Testis (tissue), 3 donors: ENCODE results near the gene SEMA3E. TPM values are rescaled to one million over a fixed set of nuclear protein-coding genes. Genes with fewer than 3 reads are reported as not detected.

Experiments
- DNase-seq: peaks from one replicate; pipeline ENCODE4 v3.0.0-alpha.2; 2019
- H3K27ac ChIP-seq, 2 donors: fragments of 200-600 bp; sonication (generic); one replicate each; pipeline ENCODE4 v1.5.1; 2019
- H3K27me3 ChIP-seq: fragments of 200-600 bp; sonication (generic); one replicate; pipeline ENCODE4 v1.5.1; 2019
- H3K36me3 ChIP-seq: fragments of 200-600 bp; sonication (generic); one replicate; pipeline ENCODE4 v1.5.1; 2017; ENCODE audit warnings: low read depth; ENCODE audit errors: missing control alignments
- H3K4me1 ChIP-seq: fragments of 200-600 bp; sonication (generic); one replicate; pipeline ENCODE4 v1.5.1; 2019
- H3K4me3 ChIP-seq, 2 donors: fragments of 200-600 bp; sonication (generic); one replicate each; pipeline ENCODE4 v1.5.1; 2017 to 2019
- H3K9me3 ChIP-seq: fragments of 200-600 bp; sonication (generic); one replicate; pipeline ENCODE4 v1.5.1; 2017
- POLR2A ChIP-seq: fragments of 450-650 bp; IDR thresholded peaks from one replicate; pipeline ENCODE4 v1.6.1; 2017; ENCODE audit warnings: antibody characterized with exemption, mild to moderate bottlenecking, moderate library complexity
- WGBS, 2 donors: methylation state at CpG; one replicate each; pipeline ENCODE4 v1.1.5; 2018; 5-methylcytosine and 5-hydroxymethylcytosine counted together
- intact Hi-C: fragments of 100-400 bp; cut with DNase I; formaldehyde crosslinking; loops from one replicate; pipeline ENCODE4 v1.15.1; 2023; ENCODE audit warnings: low total_unique reads
- polyA plus RNA-seq: library from polyadenylated mRNA; stranded (reverse); fragments of 350-450 nt; fragmentation: Illumina TruSeq; extraction: RNeasy Lipid Tissue Mini Kit (QIAGEN cat#74804); gene quantifications from one replicate; pipeline ENCODE4 v1.2.3, GENCODE V29; 2014; ENCODE audit warnings: low read depth, low replicate concordance; ENCODE audit not compliant: insufficient read depth
- total RNA-seq, 2 donors: library from RNA; depleted of rRNA; stranded (reverse); fragments of >200 nt; gene quantifications; one replicate each; pipeline ENCODE4 v1.2.3, GENCODE V29; 2016
- TF ChIP-seq, protein P1 (sequence below), 3 experiments: fragments of 450-650 bp in 2 of 3; fragments of 200-600 bp in 1 of 3; sonication (generic) in 1 of 3; IDR thresholded peaks; one replicate each; pipeline ENCODE4 v1.5.1; 2016 to 2019; ENCODE audit warnings: antibody characterized with exemption in 3 of 3, mild to moderate bottlenecking in 2 of 3, moderate library complexity in 1 of 3

Gene SEMA3E
- total and polyA plus RNA-seq, 3 donors from 2014 or later = 0.19 to 0.47 (median 0.36) TPM

DNA sequence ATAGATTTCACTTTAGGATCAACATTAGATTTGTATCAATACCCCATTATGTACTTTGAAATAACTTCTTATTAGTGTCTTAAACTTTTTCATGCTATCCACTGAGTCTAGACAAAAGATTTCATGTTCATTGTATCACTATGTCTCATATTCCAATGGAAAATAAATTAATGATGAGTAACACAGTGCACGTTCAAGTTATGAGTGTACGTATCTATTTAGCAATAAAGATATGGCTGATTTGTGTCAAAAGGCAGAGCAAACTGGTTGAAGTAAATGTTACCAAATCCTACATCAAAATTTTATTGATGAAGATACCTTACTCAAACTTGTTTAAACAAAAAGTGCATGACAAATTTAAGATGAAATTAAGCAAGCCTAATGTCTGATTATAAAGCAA, 102.4 kb downstream of the SEMA3E start:
- no peak for TF ChIP-seq POLR2A
- TF ChIP-seq, protein P1, sequence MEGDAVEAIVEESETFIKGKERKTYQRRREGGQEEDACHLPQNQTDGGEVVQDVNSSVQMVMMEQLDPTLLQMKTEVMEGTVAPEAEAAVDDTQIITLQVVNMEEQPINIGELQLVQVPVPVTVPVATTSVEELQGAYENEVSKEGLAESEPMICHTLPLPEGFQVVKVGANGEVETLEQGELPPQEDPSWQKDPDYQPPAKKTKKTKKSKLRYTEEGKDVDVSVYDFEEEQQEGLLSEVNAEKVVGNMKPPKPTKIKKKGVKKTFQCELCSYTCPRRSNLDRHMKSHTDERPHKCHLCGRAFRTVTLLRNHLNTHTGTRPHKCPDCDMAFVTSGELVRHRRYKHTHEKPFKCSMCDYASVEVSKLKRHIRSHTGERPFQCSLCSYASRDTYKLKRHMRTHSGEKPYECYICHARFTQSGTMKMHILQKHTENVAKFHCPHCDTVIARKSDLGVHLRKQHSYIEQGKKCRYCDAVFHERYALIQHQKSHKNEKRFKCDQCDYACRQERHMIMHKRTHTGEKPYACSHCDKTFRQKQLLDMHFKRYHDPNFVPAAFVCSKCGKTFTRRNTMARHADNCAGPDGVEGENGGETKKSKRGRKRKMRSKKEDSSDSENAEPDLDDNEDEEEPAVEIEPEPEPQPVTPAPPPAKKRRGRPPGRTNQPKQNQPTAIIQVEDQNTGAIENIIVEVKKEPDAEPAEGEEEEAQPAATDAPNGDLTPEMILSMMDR (IDR thresholded peaks at IDR 0.05) = no peak
- Histone ChIP-seq H3K27me3 (no peaks in the 10 kb centered on the region), H3K4me1 (no peaks in the 10 kb centered on the region), H3K9me3 (no peaks in the 10 kb centered on the region), H3K36me3 (no peaks in the 10 kb centered on the region), H3K4me3 (no peak overlapping the region), H3K27ac (no peak overlapping the region)
- intact Hi-C loops = no loop called here
- DNase-seq = no peak
- WGBS, 2 donors = 61 to 72% methylated on average over 2 of the region's 2 CpGs

DNA sequence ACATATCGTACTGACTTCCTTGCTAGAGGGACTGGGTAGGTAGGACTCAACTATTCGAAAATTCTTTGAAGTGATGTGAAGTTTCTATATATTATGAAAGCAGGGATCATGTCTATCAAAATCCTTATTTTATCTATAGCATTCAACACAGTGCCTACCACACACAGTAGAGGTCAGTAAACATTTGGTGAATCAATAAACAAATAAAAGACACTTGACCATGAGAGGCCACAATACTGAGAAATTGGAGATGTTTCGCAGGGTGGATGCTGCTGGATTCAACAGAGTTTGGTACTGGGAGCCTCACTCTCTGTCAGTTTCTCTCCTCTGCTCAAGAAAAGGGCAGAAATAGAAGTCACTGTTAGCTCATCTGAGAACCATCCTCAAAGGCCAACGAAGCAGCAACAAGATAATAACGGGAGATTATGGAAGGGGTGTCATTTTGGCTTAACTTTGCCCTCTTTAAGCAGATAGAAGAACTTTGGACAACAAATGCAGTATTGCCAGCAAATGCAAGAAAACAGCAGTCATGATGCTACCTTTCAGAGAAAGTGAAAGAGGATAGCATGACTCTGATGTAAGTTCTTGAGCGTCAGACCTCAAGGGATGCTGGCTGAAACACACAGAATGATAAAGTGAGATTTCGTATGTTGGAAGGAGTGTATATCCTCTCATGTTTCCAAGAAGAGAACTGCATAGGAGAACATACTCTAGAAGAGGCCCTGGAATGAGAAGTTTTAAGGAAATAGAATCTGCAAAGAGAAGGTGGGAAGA, 107.6 kb downstream of the SEMA3E start:
- Histone ChIP-seq H3K27me3 (no peaks in the 10 kb centered on the region), H3K9me3 (no peaks in the 10 kb centered on the region), H3K36me3 (no peaks in the 10 kb centered on the region), H3K4me3 (no peak overlapping the region), H3K4me1 (no peaks in the 10 kb centered on the region), H3K27ac (no peak overlapping the region)
- 84 to 92% methylated on average over 7 of the region's 7 CpGs for WGBS, 2 donors
- no peak for TF ChIP-seq POLR2A
- TF ChIP-seq, protein P1 (IDR thresholded peaks at IDR 0.05) = no peak
- DNase-seq = no peak
- intact Hi-C loops = no loop called here

DNA sequence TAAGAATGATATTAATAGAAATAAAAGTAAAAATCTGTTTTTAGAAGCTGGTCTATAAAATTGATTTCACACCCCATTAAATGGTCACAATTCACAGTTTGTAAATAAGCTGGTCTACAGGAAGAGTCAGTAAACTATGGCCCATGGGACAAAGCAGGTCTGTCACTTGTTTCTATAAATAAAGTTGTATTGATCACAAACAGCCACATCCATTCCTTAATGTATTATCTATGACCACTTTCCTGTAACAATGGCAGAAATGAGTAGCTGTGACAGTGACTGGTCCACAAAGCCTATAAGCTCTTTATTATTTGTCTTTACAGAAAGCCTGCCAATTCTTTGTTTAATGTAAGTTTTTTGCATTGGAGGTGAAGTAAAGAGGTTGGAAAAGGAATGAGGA, 114.5 kb downstream of the SEMA3E start:
- H3K4me1 ChIP-seq = no peaks in the 10 kb centered on the region
- H3K27me3 ChIP-seq = no peaks in the 10 kb centered on the region
- H3K9me3 ChIP-seq = no peaks in the 10 kb centered on the region
- no peak overlapping the region for H3K27ac ChIP-seq
- no peaks in the 10 kb centered on the region for H3K36me3 ChIP-seq
- intact Hi-C loops = no loop called here
- TF ChIP-seq, protein P1 (IDR thresholded peaks at IDR 0.05) = no peak
- TF ChIP-seq POLR2A = no peak
- DNase-seq = no peak
- no peak overlapping the region for H3K4me3 ChIP-seq

DNA sequence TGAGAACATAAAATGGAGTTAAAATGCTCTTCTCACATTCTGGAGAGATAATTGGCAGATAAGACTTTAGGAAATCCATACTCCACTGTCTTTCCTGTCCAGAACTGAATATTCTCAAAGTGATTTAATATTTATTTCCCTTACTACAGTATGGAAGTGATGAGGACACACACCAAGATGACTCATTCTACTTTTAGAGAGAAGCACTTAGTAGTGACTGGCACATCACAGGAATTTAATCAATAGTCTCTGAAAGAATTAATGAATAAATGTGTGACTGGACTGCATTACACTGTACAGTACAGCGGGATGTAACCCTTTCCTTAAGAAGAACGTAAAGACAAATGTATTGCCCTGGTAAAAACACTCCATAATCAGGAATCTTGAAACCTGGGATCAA, 116.7 kb downstream of the SEMA3E start:
- Histone ChIP-seq H3K36me3 (no peaks in the 10 kb centered on the region), H3K4me1 (no peaks in the 10 kb centered on the region), H3K4me3 (no peak overlapping the region), H3K27me3 (no peaks in the 10 kb centered on the region), H3K9me3 (no peaks in the 10 kb centered on the region), H3K27ac (no peak overlapping the region)
- WGBS, 2 donors = 79 to 94% methylated on average over 2 of the region's 2 CpGs
- TF ChIP-seq, protein P1 (IDR thresholded peaks at IDR 0.05) = no peak
- TF ChIP-seq POLR2A = no peak
- no peak for DNase-seq
- intact Hi-C loops = no loop called here

DNA sequence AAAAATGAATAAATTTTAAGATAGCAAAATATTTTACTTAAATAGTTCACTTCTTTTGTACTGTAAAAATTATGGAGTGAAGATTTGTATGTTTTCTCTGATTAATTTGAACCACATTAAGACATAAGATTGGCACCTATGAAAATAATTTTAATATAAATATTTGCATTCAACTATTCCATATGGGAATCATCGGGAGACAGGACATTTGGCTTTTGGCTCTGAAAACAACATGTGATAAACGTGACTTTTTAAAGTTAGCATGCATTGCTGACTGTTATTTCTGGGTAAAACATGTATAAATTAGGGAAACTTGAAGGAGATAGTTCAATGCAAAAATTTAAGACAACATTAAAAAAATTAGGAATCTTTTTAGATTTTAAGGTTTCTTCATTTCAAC, 117.2 kb downstream of the SEMA3E start:
- intact Hi-C loops = no loop called here
- H3K36me3 ChIP-seq = no peaks in the 10 kb centered on the region
- H3K4me3 ChIP-seq = no peak overlapping the region
- no peaks in the 10 kb centered on the region for H3K27me3 ChIP-seq
- no peak overlapping the region for H3K27ac ChIP-seq
- H3K9me3 ChIP-seq = no peaks in the 10 kb centered on the region
- TF ChIP-seq, protein P1 (IDR thresholded peaks at IDR 0.05) = no peak
- TF ChIP-seq POLR2A = no peak
- no peak for DNase-seq
- H3K4me1 ChIP-seq = no peaks in the 10 kb centered on the region
- WGBS, 2 donors = 58 to 63% methylated on average over 2 of the region's 2 CpGs
